T-helper 2 cell (primary cell): ENCODE measurements around the gene U2AF2.
"Not testable (repeated sequence)": the region's sequence is repeated elsewhere in the genome, so short reads cannot be mapped to it uniquely, and the experiment has no call there.

Experiments
- DNase-seq, 5 experiments: peaks; one replicate each; pipeline versions ENCODE4 v3.0.0 to v3.0.0-alpha.2; 2012 to 2022

Gene U2AF2

DNA sequence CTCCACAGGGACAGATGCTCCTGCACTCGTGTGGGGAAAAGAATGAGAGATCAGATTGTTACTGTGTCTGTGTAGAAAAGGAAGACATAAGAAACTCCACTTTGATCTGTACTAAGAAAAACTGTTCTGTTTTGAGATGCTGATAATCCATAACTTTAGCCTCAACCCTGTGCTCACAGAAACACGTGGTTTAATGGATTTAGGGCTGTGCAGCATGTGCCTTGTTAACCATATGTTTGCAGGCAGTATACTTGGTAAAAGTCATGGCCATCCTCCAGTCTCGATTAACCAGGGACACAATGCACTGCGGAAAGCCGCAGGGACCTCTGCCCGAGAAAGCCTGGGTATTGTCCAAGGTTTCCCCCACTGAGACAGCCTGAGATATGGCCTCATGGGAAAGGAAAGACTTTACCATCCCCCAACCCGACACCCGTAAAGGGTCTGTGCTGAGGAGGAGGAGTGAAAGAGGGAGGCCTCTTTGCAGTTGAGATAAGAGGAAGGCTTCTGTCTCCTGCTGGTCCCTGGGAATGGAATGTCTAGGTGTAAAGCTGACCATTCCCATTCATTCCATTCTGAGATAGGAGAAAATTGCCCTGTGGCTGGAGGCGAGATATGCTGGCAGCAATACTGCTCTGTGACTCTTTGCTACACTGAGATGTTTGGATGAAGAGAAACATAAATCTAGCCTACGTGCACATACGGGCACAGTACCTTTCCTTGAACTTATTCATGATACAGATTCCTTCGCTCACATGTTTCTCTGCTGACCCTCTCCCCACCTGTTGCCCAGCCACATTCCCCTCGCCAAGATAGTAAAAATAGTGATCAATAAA, 63.3 kb downstream of the U2AF2 start:
- DNase-seq = not testable (repeated sequence)

DNA sequence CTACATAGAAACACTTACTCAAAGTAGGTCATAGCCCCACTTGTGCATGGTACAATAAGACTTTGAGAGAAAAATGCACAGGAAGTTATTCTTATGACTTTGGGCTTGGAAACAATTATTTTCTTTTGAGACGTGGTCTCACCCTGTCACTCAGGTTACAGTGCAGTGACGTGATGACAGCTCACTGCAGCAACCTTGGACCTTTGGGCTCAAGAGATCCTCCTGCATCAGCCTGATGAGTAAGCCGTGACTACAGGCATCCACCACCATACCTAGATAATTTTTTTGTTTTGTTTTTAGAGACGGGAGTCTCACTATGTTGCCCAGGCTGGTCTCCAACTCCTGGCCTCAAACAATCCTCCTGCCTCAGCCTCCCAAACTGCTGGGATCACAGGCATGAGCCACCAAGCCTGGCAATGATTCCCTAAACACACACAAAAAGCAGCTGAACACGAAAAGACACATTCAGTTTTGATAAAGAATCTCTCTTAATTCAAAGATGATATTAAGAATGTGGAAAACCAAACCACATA, 65.4 kb downstream of the U2AF2 start:
- no peak for DNase-seq

DNA sequence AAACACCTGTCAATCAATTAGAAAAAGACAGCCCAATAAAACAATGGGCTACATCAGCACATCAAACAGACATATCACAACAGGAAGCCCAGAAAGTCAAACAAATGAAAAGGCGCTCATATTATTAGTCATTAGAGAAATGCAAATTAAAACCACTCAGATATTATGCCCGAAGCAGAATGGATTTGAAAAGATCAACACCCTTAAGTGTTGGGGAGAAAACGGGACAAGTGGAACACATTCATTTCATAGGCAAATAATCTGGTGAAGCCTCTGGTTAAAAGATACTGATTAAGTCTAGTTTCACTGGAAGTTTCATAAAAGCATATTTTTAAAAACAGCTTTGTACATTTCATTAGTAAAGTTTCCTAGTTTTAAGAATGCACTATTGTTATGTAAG, 66.0 kb downstream of the U2AF2 start:
- DNase-seq = no peak

- no peak for DNase-seq
Measured at GRCh38 chr19:55723491-55723890, 68.7 kb downstream of the U2AF2 start.
